ENCODE results near the gene ZNF467. TPM values are rescaled to one million over a fixed set of nuclear protein-coding genes. Genes with fewer than 3 reads are reported as not detected.

Gene ZNF467
- total and polyA plus RNA-seq, 2 donors (not counting 1 experiment from before 2014, with no cell fraction given), result 0.39 to 1.1 TPM

DNA sequence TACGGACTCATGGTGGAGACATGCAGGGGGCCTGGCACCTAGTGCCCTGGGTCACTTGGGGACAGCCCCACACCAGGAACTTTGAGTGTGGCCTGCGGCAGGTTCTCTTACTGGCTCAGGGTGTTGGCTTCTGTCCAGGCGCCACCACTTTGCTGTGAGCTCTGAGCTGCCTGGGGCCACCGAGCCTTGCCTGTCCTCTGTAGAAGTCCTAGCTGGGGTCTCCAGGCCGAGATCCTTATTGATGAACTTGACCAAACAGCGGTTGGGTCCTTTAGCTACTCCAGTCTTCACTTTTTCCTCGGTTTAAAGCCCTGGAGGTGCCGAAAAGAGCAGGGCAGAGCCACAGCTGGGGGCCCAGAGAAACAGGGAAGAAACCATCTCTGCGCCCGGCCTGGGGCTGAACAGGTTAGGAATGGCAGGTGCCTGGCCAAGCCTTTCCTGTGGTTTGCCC, 41.3 kb downstream of the ZNF467 start:
- no peak for ATAC-seq (ENCODE audit: low read depth)
- no peak for DNase-seq
- H3K9me3 ChIP-seq (ENCODE audit: control extremely low read depth in 1 of 3, control insufficient read depth in 2 of 3, insufficient read depth in 1 of 3, low read length in 2 of 3), result no peaks in the 10 kb centered on the region
- POLR2A ChIA-PET, result no interaction called here
- 97% methylated on average over 10 of the region's 10 CpGs for WGBS (ENCODE audit: insufficient coverage)
- CTCF ChIA-PET, result interaction anchor here (5.0 kb wide), 1 partner anchor 9 kb away, joined by 29 read pairs; no protein-coding TSS in a partner anchor
- peaks cover 9 to 14% of the 10 kb centered on the region in 2 donors for H3K4me1 ChIP-seq (ENCODE audit: control insufficient read depth in 2 of 2, insufficient read depth in 2 of 2, low read length in 2 of 2)
- Mint-ChIP-seq H3K9me3 (ENCODE audit: insufficient read depth) (no peaks in the 10 kb centered on the region), H3K27ac (no peak overlapping the region), H3K27me3 (no peaks in the 10 kb centered on the region), H3K4me3 (no peak overlapping the region), H3K4me1 (peaks cover 15% of the 10 kb centered on the region)
- H3K36me3 ChIP-seq (replicated peaks in 1 of 2; ENCODE audit: control extremely low read depth in 1 of 2, control insufficient read depth in 1 of 2, extremely low read depth in 1 of 2, insufficient read depth in 2 of 2, low read length in 1 of 2), result peaks cover 0 to 10% of the 10 kb centered on the region in 2 experiments
- H2AFZ ChIP-seq (ENCODE audit: insufficient read depth, low read depth, low read length, poor library complexity, severe bottlenecking), result no peak overlapping the region
- H3K4me3 ChIP-seq (ENCODE audit: control extremely low read depth in 1 of 5, extremely low read depth in 1 of 5, insufficient read depth in 1 of 5, low read depth in 2 of 5, low read length in 4 of 5), result no peak overlapping the region
- H3K79me2 ChIP-seq (ENCODE audit: control insufficient read depth, insufficient read depth, low read length), result no peaks in the 10 kb centered on the region
- no peaks in the 10 kb centered on the region for H4K20me1 ChIP-seq (ENCODE audit: control insufficient read depth, insufficient read depth, low read length, poor library complexity, severe bottlenecking)
- no peak overlapping the region for H3K27ac ChIP-seq (ENCODE audit: low read length in 2 of 2)
- no peak overlapping the region for H3K9ac ChIP-seq (ENCODE audit: low read length)
- no peak overlapping the region for H3K4me2 ChIP-seq (replicated peaks; ENCODE audit: low read depth, low read length, poor library complexity, severe bottlenecking)
- intact Hi-C loops (cut with micrococcal nuclease), result no loop called here
- no peaks in the 10 kb centered on the region for H3K27me3 ChIP-seq (replicated peaks in 1 of 4; ENCODE audit: control extremely low read depth in 1 of 4, control insufficient read depth in 3 of 4, insufficient read depth in 4 of 4, low read length in 3 of 4)
- TF ChIP-seq EZH2 (IDR thresholded peaks at IDR 0.05; ENCODE audit: borderline replicate concordance, insufficient read depth, low read depth, low read length, poor library complexity, severe bottlenecking), result no peak
- TF ChIP-seq, protein P1, sequence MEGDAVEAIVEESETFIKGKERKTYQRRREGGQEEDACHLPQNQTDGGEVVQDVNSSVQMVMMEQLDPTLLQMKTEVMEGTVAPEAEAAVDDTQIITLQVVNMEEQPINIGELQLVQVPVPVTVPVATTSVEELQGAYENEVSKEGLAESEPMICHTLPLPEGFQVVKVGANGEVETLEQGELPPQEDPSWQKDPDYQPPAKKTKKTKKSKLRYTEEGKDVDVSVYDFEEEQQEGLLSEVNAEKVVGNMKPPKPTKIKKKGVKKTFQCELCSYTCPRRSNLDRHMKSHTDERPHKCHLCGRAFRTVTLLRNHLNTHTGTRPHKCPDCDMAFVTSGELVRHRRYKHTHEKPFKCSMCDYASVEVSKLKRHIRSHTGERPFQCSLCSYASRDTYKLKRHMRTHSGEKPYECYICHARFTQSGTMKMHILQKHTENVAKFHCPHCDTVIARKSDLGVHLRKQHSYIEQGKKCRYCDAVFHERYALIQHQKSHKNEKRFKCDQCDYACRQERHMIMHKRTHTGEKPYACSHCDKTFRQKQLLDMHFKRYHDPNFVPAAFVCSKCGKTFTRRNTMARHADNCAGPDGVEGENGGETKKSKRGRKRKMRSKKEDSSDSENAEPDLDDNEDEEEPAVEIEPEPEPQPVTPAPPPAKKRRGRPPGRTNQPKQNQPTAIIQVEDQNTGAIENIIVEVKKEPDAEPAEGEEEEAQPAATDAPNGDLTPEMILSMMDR (IDR thresholded peaks at IDR 0.05), result no peak

DNA sequence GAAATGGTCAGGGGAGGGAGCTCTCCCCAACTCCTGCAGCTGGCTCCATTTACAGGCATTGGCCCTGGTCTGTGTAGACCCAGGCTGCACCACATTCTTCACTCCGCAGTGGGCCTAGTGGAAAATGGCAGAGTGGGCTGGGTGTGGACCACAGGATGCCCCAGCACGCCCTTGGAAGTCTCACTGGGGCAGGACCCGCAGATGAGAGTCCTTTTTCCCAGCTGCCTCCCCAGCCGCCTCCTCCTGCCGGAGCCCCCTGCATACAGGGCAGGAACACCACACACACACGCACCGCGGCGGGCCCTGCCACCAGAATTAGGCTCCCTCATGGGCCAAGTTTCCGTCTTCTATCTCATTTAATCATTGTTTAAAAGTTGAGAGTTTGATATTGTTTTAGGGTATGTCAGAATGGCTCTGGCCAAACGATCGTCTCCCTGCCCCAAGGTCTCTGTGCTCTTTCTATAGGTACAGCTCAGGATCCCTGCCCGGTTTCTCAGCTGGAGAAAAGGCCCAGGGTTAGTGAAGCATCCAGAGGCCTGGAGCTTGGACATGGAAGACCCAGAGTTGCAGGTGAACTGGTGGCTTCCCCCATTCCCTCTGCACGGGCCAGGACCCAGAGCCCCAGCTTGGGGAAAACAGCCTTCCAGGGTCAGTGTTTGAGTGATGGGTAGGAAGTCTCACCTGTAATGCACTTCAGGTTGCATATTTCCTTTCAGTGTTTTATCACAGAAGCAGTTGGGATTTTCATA, 42.0 kb downstream of the ZNF467 start:
- H3K4me3 Mint-ChIP-seq, result no peak overlapping the region
- 98% methylated on average over 11 of the region's 14 CpGs for WGBS (ENCODE audit: insufficient coverage)

More for the DNA sequence above, 42.0 kb downstream of the ZNF467 start:
- no peaks in the 10 kb centered on the region for H3K79me2 ChIP-seq (ENCODE audit: control insufficient read depth, insufficient read depth, low read length)
- TF ChIP-seq, protein P1 (IDR thresholded peaks at IDR 0.05), result no peak
- no peak for TF ChIP-seq EZH2 (IDR thresholded peaks at IDR 0.05; ENCODE audit: borderline replicate concordance, insufficient read depth, low read depth, low read length, poor library complexity, severe bottlenecking)
- no peak overlapping the region for H3K27ac ChIP-seq (ENCODE audit: low read length in 2 of 2)
- CTCF ChIA-PET, result interaction anchor here (5.0 kb wide), 1 partner anchor 10 kb away, joined by 29 read pairs; no protein-coding TSS in a partner anchor
- Mint-ChIP-seq H3K27ac (no peak overlapping the region), H3K9me3 (ENCODE audit: insufficient read depth) (no peaks in the 10 kb centered on the region), H3K27me3 (no peaks in the 10 kb centered on the region), H3K4me1 (peaks cover 15% of the 10 kb centered on the region)
- ATAC-seq (ENCODE audit: low read depth), result no peak
- peaks cover 9 to 14% of the 10 kb centered on the region in 2 donors for H3K4me1 ChIP-seq (ENCODE audit: control insufficient read depth in 2 of 2, insufficient read depth in 2 of 2, low read length in 2 of 2)
- no peak overlapping the region for H3K4me2 ChIP-seq (replicated peaks; ENCODE audit: low read depth, low read length, poor library complexity, severe bottlenecking)
- H3K4me3 ChIP-seq (ENCODE audit: control extremely low read depth in 1 of 5, extremely low read depth in 1 of 5, insufficient read depth in 1 of 5, low read depth in 2 of 5, low read length in 4 of 5), result no peak overlapping the region
- no peaks in the 10 kb centered on the region for H3K27me3 ChIP-seq (replicated peaks in 1 of 4; ENCODE audit: control extremely low read depth in 1 of 4, control insufficient read depth in 3 of 4, insufficient read depth in 4 of 4, low read length in 3 of 4)
- no peak overlapping the region for H3K9ac ChIP-seq (ENCODE audit: low read length)
- no peaks in the 10 kb centered on the region for H3K9me3 ChIP-seq (ENCODE audit: control extremely low read depth in 1 of 3, control insufficient read depth in 2 of 3, insufficient read depth in 1 of 3, low read length in 2 of 3)
- no peaks in the 10 kb centered on the region for H4K20me1 ChIP-seq (ENCODE audit: control insufficient read depth, insufficient read depth, low read length, poor library complexity, severe bottlenecking)
- H2AFZ ChIP-seq (ENCODE audit: insufficient read depth, low read depth, low read length, poor library complexity, severe bottlenecking), result no peak overlapping the region
- intact Hi-C loops (cut with micrococcal nuclease), result no loop called here
- POLR2A ChIA-PET, result no interaction called here
- DNase-seq, result no peak
- H3K36me3 ChIP-seq (replicated peaks in 1 of 2; ENCODE audit: control extremely low read depth in 1 of 2, control insufficient read depth in 1 of 2, extremely low read depth in 1 of 2, insufficient read depth in 2 of 2, low read length in 1 of 2), result peaks cover 0 to 14% of the 10 kb centered on the region in 2 experiments

Measured in B cell (primary cell).